Gastrocnemius medialis (tissue), 4 donors: ENCODE data around the gene ZNF837. TPM values are rescaled to one million over a fixed set of nuclear protein-coding genes. Genes with fewer than 3 reads are reported as not detected.
A peak's percentile ranks its signal among the peaks of the same experiment; 100 is the strongest.

Source experiments
- ATAC-seq, 2 donors: fragments of 150-250 bp; one replicate each; pipeline ENCODE4 v1.9.1; 2016
- DNase-seq, 2 donors: peaks; one replicate each; pipeline ENCODE4 v3.0.0-alpha.2; 2019
- H3K27ac ChIP-seq, 4 donors: fragments of 200-600 bp; sonication (generic); 1 replicate in 1 of 4; 2 replicates in 3 of 4; pipeline ENCODE4 v1.5.1; 2016 to 2018; ENCODE audit warnings: mild to moderate bottlenecking in 2 of 4, moderate library complexity in 1 of 4
- H3K27me3 ChIP-seq, 3 donors: fragments of 200-600 bp; sonication (generic) in 2 of 3; 1 replicate in 1 of 3; 2 replicates in 2 of 3; pipeline versions ENCODE4 v1.5.1 to v1.6.0; 2016 to 2019; ENCODE audit warnings: mild to moderate bottlenecking in 1 of 3, moderate library complexity in 1 of 3
- H3K36me3 ChIP-seq, 2 donors: fragments of 200-600 bp; sonication (generic) in 1 of 2; one replicate each; pipeline ENCODE4 v1.5.1; 2017 to 2018
- H3K4me1 ChIP-seq, 2 donors: fragments of 200-600 bp; sonication (generic) in 1 of 2; one replicate each; pipeline ENCODE4 v1.5.1; 2016 to 2017; ENCODE audit warnings: mild to moderate bottlenecking in 2 of 2
- H3K4me3 ChIP-seq, 4 donors: fragments of 200-600 bp; sonication (generic) in 3 of 4; 1 replicate in 1 of 4; 2 replicates in 3 of 4; pipeline ENCODE4 v1.5.1; 2016 to 2019; ENCODE audit warnings: mild to moderate bottlenecking in 2 of 4
- H3K9me3 ChIP-seq, 3 donors: fragments of 200-600 bp; sonication (generic) in 2 of 3; 1 replicate in 1 of 3; 2 replicates in 2 of 3; pipeline ENCODE4 v1.5.1; 2016 to 2019
- POLR2A ChIP-seq, 2 donors: fragments of 450-650 bp; IDR thresholded peaks; one replicate each; pipeline ENCODE4 v1.6.1; 2017; ENCODE audit warnings: antibody characterized with exemption in 2 of 2, mild to moderate bottlenecking in 2 of 2, moderate library complexity in 2 of 2
- in situ Hi-C, 4 donors: fragments of 200-750 bp; cut with MboI; loops; one replicate each; pipeline versions ENCODE4 v1.15.0 to v1.8.0; 2017; ENCODE audit warnings: low sequenced_read_pairs in 4 of 4
- intact Hi-C: fragments of 100-400 bp; cut with DNase I; formaldehyde crosslinking; loops from one replicate; pipeline ENCODE4 v1.15.1; 2023; ENCODE audit warnings: low total_unique reads
- microRNA-seq, 2 donors: library from miRNA; unstranded; fragments of <30 nt; microRNA quantifications; one replicate each; pipeline ENCODE4, GENCODE V29; 2016; ENCODE audit warnings: borderline replicate concordance in 2 of 2
- total RNA-seq, 4 donors: library from RNA; depleted of rRNA; stranded (reverse); fragments of >200 nt; gene quantifications; one replicate each; pipeline versions ENCODE4 v1.1.0 to v1.2.3, GENCODE V29; 2016
- TF ChIP-seq, protein P1 (sequence below), 5 experiments: fragments of 450-650 bp in 3 of 5; fragments of 200-600 bp in 2 of 5; sonication (generic) in 2 of 5; IDR thresholded peaks in 4 of 5; conservative IDR thresholded peaks in 1 of 5; 1 replicate in 4 of 5; 2 replicates in 1 of 5; pipeline ENCODE4 v1.5.1; 2016 to 2019; ENCODE audit warnings: antibody characterized with exemption in 5 of 5, mild to moderate bottlenecking in 3 of 5, moderate library complexity in 3 of 5

The ZNF837 gene
- total RNA-seq, 4 donors from 2014 or later = 0.11 to 0.36 TPM; not detected in 2

DNA sequence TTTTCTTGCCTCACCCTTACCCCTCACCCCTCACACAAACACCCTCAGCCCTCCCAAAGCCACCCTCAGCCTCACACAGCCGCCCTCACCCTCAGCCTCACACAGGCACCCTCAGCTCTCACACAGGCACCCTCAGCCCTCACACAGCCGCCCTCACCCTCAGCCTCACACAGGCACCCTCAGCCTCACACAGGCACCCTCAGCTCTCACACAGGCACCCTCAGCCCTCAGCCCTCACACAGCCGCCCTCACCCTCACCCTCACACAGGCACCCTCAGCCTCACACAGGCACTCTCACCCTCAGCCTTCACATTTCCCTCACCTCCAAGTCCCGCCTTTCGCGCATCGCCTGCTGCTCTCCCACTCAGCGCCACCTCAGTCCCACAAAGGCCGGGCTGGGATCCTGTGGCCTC lies 54.3 kb downstream of the ZNF837 start:
- peak overlapping the region; percentile 94 to 99 (median 98) for H3K27ac ChIP-seq
- in situ Hi-C loops (no loop called here), intact Hi-C loops (loop anchor here (1.0 to 10.0 kb wide), 4 partner anchors 36 to 799 kb away; partner anchors contain the start of genes ZNF324B, ZNF497, ZNF549 and ZNF606)
- H3K36me3 ChIP-seq = no peaks in the 10 kb centered on the region
- H3K4me1 ChIP-seq = peaks cover 24 to 29% of the 10 kb centered on the region in 2 donors
- peak; percentile 2 to 10 for ATAC-seq
- H3K4me3 ChIP-seq = peak overlapping the region; percentile 91 to 96 (median 94)
- DNase-seq = no peak
- H3K27me3 ChIP-seq = no peaks in the 10 kb centered on the region
- H3K9me3 ChIP-seq = no peaks in the 10 kb centered on the region
- TF ChIP-seq, protein P1, sequence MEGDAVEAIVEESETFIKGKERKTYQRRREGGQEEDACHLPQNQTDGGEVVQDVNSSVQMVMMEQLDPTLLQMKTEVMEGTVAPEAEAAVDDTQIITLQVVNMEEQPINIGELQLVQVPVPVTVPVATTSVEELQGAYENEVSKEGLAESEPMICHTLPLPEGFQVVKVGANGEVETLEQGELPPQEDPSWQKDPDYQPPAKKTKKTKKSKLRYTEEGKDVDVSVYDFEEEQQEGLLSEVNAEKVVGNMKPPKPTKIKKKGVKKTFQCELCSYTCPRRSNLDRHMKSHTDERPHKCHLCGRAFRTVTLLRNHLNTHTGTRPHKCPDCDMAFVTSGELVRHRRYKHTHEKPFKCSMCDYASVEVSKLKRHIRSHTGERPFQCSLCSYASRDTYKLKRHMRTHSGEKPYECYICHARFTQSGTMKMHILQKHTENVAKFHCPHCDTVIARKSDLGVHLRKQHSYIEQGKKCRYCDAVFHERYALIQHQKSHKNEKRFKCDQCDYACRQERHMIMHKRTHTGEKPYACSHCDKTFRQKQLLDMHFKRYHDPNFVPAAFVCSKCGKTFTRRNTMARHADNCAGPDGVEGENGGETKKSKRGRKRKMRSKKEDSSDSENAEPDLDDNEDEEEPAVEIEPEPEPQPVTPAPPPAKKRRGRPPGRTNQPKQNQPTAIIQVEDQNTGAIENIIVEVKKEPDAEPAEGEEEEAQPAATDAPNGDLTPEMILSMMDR (IDR thresholded peaks at IDR 0.05 in 4 of 5, conservative IDR thresholded peaks at IDR 0.05 in 1 of 5) = no peak
- TF ChIP-seq POLR2A (IDR thresholded peaks at IDR 0.05) = no peak

GRCh38 chr19:58325311-58326022 lies 55.4 kb downstream of the ZNF837 start:
- peaks cover 24 to 29% of the 10 kb centered on the region in 2 donors for H3K4me1 ChIP-seq
- H3K36me3 ChIP-seq = no peaks in the 10 kb centered on the region
- intact Hi-C loops = loop anchor here (1.0 to 10.0 kb wide), 4 partner anchors 37 to 798 kb away; partner anchors contain the start of genes ZNF324B, ZNF497, ZNF549 and ZNF606
- ATAC-seq (no peak), DNase-seq (no peak)
- H3K4me3 ChIP-seq = peak overlapping the region in 3 of 4 donors; percentile 91 to 95 (median 92)
- H3K9me3 ChIP-seq = no peaks in the 10 kb centered on the region
- H3K27me3 ChIP-seq = no peaks in the 10 kb centered on the region
- in situ Hi-C loops = no loop called here
- no peak overlapping the region for H3K27ac ChIP-seq
- no peak for TF ChIP-seq POLR2A (IDR thresholded peaks at IDR 0.05)
- TF ChIP-seq, protein P1 (IDR thresholded peaks at IDR 0.05 in 4 of 5, conservative IDR thresholded peaks at IDR 0.05 in 1 of 5) = no peak

- DNase-seq (no peak), ATAC-seq (no peak)
- in situ Hi-C loops = no loop called here
- TF ChIP-seq POLR2A (IDR thresholded peaks at IDR 0.05) = no peak
- TF ChIP-seq, protein P1 (IDR thresholded peaks at IDR 0.05 in 4 of 5, conservative IDR thresholded peaks at IDR 0.05 in 1 of 5) = no peak
- Histone ChIP-seq H3K36me3 (peaks cover 3 to 21% of the 10 kb centered on the region in 2 donors), H3K27me3 (no peaks in the 10 kb centered on the region), H3K4me3 (no peak overlapping the region), H3K4me1 (no peaks in the 10 kb centered on the region), H3K9me3 (no peaks in the 10 kb centered on the region), H3K27ac (no peak overlapping the region)
- intact Hi-C loops = no loop called here
Measured at GRCh38 chr19:58319241-58319640, 61.6 kb downstream of the ZNF837 start.

DNA sequence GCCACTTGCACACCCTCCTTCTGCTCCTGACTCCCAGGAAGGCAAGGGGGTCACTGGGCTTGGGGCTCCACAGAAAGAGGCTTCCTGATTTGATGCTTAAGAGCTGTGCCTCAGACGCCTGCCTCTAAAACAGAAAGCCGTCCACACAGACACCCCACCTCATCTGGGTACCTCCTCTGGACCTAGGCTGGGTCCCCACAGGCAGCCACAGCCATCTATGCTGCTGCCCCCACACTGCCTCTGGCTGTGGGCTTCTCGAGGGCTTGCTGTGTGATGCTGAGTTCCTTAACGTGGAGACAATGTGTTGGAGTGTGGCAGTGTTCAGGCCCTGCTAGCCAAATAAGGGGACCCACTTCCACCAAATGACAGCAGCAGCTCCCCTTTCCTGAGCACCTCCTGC lies 62.5 kb downstream of the ZNF837 start:
- H3K27me3 ChIP-seq = no peaks in the 10 kb centered on the region
- intact Hi-C loops = no loop called here
- ATAC-seq (no peak), DNase-seq (no peak)
- no peaks in the 10 kb centered on the region for H3K4me1 ChIP-seq
- no peak for TF ChIP-seq POLR2A (IDR thresholded peaks at IDR 0.05)
- TF ChIP-seq, protein P1 (IDR thresholded peaks at IDR 0.05 in 4 of 5, conservative IDR thresholded peaks at IDR 0.05 in 1 of 5) = no peak
- no peak overlapping the region for H3K27ac ChIP-seq
- no peaks in the 10 kb centered on the region for H3K9me3 ChIP-seq
- in situ Hi-C loops = no loop called here
- H3K4me3 ChIP-seq = no peak overlapping the region
- H3K36me3 ChIP-seq = peaks cover 5 to 31% of the 10 kb centered on the region in 2 donors

Small RNAs within 50 kb of the gene (microRNA-seq; reads per million reads assigned to microRNA genes)
- gene MIR4754 (0 to 1.2 reads per million in 2 donors), gene MIR6806 (0 to 1.2 reads per million in 2 donors)

Other genes starting within 250 kb of the ZNF837 start
- 1 to 10 TPM; 1.3 to 2.0 (median 1.7) TPM for gene ZNF329, start 230.2 kb downstream of the ZNF837 start, total RNA-seq
- gene ZNF274, start 198.0 kb downstream of the ZNF837 start, total RNA-seq = 10 to 100 TPM in 3 of 4 donors, 1 to 10 TPM in 1; 9.0 to 20.7 (median 13.4) TPM
- gene ZNF544, start 152.1 kb downstream of the ZNF837 start, total RNA-seq = 1 to 10 TPM; 3.8 to 9.5 (median 6.0) TPM
- gene ZNF8, start 102.1 kb downstream of the ZNF837 start, total RNA-seq = 1 to 10 TPM in 2 of 4 donors, under 1 TPM in 2; 0.78 to 2.1 (median 1.2) TPM
- 10 to 100 TPM; 27.1 to 38.2 (median 32.4) TPM for gene ERVK3-1, start 75.7 kb downstream of the ZNF837 start, total RNA-seq
- 1 to 10 TPM; 1.1 to 2.4 (median 1.8) TPM for gene ZSCAN22, start 54.0 kb downstream of the ZNF837 start, total RNA-seq
- gene A1BG, start 27.5 kb downstream of the ZNF837 start, total RNA-seq = 10 to 100 TPM in 1 of 4 donors, 1 to 10 TPM in 2, not detected in 1; 4.5 to 12.5 (median 9.0) TPM
- under 1 TPM in 3 of 4 donors, not detected in 1; 0.07 to 0.87 (median 0.36) TPM for gene ZNF497, start 18.3 kb downstream of the ZNF837 start, total RNA-seq
- gene RPS5, start 6.2 kb upstream of the ZNF837 start, total RNA-seq = 1,000 to 10,000 TPM; 1,345 to 1,665 (median 1,438) TPM
- not detected for gene RNF225, start 14.6 kb upstream of the ZNF837 start, total RNA-seq
- 10 to 100 TPM in 2 of 4 donors, 1 to 10 TPM in 2; 8.5 to 21.4 (median 10.2) TPM for gene ZNF584, start 27.6 kb upstream of the ZNF837 start, total RNA-seq
- gene ZNF132, start 59.1 kb upstream of the ZNF837 start, total RNA-seq = 1 to 10 TPM; 1.8 to 2.7 (median 2.4) TPM
- 1 to 10 TPM; 3.8 to 7.6 (median 7.0) TPM for gene ZNF324B, start 70.6 kb upstream of the ZNF837 start, total RNA-seq
- 10 to 100 TPM in 3 of 4 donors, 1 to 10 TPM in 1; 8.1 to 11.4 (median 11.3) TPM for gene ZNF324, start 86.0 kb upstream of the ZNF837 start, total RNA-seq
- gene ZNF446, start 95.3 kb upstream of the ZNF837 start, total RNA-seq = 10 to 100 TPM in 1 of 4 donors, 1 to 10 TPM in 3; 7.5 to 13.1 (median 8.9) TPM
- 1 to 10 TPM; 2.0 to 9.1 (median 4.6) TPM for gene SLC27A5, start 131.0 kb upstream of the ZNF837 start, total RNA-seq
- 10 to 100 TPM in 2 of 4 donors, 1 to 10 TPM in 2; 5.9 to 12.2 (median 9.6) TPM for gene ZBTB45, start 138.8 kb upstream of the ZNF837 start, total RNA-seq
- gene TRIM28, start 163.0 kb upstream of the ZNF837 start, total RNA-seq = 100 to 1,000 TPM; 145 to 239 (median 191) TPM
- 100 to 1,000 TPM in 2 of 4 donors, 10 to 100 TPM in 2; 82.3 to 165 (median 113) TPM for gene CHMP2A, start 174.1 kb upstream of the ZNF837 start, total RNA-seq
- 10 to 100 TPM; 23.5 to 74.5 (median 41.6) TPM for gene UBE2M, start 177.6 kb upstream of the ZNF837 start, total RNA-seq
- gene MZF1, start 192.3 kb upstream of the ZNF837 start, total RNA-seq = 10 to 100 TPM in 3 of 4 donors, 1 to 10 TPM in 1; 6.8 to 21.5 (median 15.1) TPM